SK-MEL-5 (cell line): ENCODE results near the gene PPP2R2D. TPM values are rescaled to one million over a fixed set of nuclear protein-coding genes. Genes with fewer than 3 reads are reported as not detected.

ENCODE experiments used
- total RNA-seq: library from RNA; depleted of rRNA; stranded (reverse); fragments of >200 nt; shearing (Covaris generic); gene quantifications from 2 replicates; pipeline ENCODE4 v1.2.3, GENCODE V29; 2014; rRNA removed

Gene PPP2R2D
- total RNA-seq, 1 experiment from 2014 or later = 23.6 TPM

Other genes with a start within 250 kb of the PPP2R2D start
- gene BNIP3, start 80.9 kb downstream of the PPP2R2D start, total RNA-seq = 163 TPM in 2 replicates
- 0.03 TPM in 1 of 2 replicates, not detected in the other for gene JAKMIP3, start 164.9 kb downstream of the PPP2R2D start, total RNA-seq